Ammon's horn (tissue), 1 donor: ENCODE results near the gene UTRN.

Experiments used
- DNase-seq: peaks from one replicate; pipeline ENCODE4 v3.0.0-alpha.2; 2016; ENCODE audit warnings: low spot score

Gene UTRN

GRCh38 chr6:144284783-144285547 lies at the start of gene UTRN:
TSS of gene UTRN (plus strand) at chr6:144285335. CDS start at chr6:144291829, 6,494 bp downstream.
- DNase-seq: peak; percentile 73

- no peak for DNase-seq
These were observed 40.4 kb upstream of the UTRN start for GRCh38 chr6:144244688-144245087.

DNA sequence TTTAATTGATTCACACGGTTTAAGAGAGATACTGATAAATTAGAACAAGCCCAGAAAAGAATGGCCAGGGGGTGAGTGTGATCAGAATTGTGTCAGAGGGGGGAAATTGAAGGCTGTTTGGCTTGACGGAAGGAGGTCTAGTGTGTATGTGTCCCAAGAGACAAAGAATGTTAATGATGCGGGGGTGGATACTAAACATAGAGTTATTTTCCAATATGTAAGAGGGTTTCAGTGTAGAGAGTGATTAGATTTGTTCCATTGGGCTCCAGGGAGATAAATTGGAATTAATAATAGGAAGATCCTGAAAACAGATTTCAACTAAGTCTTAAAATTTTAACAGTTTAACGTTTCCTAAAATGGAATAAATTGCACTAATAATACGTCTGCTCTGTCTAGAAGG lies 38.1 kb upstream of the UTRN start:
- DNase-seq: no peak

DNA sequence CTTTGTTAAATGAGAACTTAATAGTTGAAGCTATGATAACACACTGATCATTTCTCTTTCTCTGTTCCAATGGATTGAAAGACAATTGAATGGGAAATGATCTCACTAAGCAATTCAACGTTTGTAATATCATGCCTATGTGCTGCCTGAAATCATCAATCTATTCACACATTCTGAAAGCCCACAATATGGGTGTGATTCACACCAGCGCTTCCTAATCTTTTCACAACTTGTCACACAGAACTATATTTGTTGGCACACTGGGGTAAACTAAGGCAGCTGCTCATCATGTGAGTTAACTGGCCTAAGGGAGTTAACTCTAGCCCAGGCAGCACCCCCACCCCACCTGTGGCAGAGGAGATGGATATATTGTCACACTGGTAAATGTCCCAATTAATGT lies 37.1 kb upstream of the UTRN start:
- DNase-seq: no peak

- no peak for DNase-seq
These were observed 36.4 kb upstream of the UTRN start for GRCh38 chr6:144248476-144249301.

- no peak for DNase-seq
These were observed 34.9 kb upstream of the UTRN start for GRCh38 chr6:144250276-144250675.

GRCh38 chr6:144252259-144252658 lies 32.9 kb upstream of the UTRN start:
- no peak for DNase-seq

GRCh38 chr6:144259986-144260385 lies 25.1 kb upstream of the UTRN start:
- DNase-seq: no peak

GRCh38 chr6:144262470-144263369 lies 22.4 kb upstream of the UTRN start:
- DNase-seq: no peak

GRCh38 chr6:144263786-144264185 lies 21.3 kb upstream of the UTRN start:
- no peak for DNase-seq

DNA sequence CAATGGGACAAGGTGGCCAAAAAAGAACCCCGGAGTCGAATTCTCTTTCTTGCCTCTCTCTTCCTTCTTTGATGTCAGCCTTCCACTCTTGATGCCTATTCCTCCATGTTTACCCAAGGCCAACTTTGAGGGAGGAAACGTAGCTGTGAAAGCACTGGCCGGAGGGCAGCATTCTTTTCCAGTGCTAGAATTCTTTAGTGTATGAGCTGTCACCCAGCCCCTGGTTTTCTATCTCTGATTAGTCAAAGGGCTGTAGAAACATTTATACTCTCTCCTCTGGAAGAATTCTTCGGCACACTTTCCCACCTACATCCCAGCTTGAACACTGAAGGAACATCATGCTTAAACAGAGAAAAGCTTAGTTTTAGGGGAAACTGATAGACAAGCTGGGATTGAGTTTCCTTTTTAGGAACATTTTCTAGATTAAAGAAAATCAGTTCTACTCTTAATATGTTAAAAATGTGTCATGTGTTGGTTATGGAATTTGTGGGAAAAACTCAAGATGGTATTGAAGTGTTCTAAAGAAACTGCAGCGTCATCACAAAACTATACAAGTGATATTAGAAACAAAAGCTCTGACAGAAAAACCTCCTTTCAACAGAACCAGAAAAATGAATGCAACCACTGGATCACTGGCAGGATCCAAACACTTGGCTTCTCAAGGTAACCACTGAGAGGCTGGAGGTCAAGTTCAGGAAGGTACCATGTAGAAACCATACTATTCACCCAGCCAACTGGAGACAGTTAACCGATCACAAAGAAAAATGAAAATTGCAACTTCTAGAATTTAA lies 20.7 kb upstream of the UTRN start:
- DNase-seq: no peak

DNA sequence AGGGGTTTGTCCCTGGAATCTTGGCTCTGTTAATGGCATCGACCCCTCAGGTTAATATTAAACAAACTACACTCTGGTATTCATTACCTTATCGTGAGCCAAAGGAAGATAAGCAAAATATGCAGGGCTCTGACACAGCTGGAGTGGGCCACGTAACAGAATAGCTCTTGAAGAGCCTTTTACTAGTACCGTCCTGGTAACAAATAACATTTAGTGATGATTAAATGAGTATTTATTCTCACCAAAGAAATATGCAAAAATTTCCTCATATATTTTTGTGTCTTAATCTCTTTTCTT lies 20.1 kb upstream of the UTRN start:
- DNase-seq: no peak

DNA sequence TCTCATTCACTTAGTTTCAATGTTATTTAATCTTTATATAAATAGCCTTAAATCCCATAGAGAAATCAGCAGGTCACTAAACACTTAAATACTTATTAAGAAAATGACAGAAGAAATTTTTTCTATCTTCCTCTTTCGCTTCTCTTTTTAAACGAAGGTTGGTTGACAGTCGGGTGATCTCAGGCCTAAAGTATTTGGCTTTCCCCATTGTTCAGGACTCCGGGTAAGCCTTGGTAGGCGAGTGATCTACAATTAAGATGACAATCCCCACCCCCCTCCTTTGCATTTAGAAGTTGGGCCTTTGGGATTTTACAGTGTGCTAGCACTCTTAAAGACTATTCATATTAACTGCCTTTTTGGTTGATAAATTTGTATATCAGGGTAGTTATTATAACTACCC lies 19.7 kb upstream of the UTRN start:
- no peak for DNase-seq

DNA sequence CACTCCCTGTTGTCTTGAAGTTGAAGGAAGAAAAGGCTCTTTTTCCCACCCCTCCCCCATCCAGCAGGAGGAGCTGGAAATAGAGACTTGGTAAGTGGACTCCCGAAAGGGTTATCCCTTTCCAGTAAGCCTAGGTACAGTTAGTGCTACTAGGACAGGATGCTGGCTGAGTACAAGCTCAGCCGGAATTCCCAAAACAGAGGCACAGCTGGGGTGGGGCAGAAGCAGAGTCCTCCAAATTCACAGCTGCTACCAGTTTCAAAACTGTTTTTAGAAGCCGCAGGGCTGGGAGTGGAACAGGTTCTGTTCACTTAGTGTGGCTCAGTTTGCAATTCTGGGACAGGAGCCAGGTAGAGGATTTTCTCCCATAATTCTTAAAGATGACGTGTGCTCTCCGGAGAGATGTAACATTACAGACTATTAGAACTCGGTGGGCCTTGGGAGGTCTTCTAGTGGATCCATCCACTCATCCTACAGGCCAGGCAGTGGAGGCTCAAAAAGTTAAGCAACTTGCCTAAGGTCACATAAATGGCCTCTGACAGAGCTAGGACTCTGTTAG lies 19.0 kb upstream of the UTRN start:
- no peak for DNase-seq

DNA sequence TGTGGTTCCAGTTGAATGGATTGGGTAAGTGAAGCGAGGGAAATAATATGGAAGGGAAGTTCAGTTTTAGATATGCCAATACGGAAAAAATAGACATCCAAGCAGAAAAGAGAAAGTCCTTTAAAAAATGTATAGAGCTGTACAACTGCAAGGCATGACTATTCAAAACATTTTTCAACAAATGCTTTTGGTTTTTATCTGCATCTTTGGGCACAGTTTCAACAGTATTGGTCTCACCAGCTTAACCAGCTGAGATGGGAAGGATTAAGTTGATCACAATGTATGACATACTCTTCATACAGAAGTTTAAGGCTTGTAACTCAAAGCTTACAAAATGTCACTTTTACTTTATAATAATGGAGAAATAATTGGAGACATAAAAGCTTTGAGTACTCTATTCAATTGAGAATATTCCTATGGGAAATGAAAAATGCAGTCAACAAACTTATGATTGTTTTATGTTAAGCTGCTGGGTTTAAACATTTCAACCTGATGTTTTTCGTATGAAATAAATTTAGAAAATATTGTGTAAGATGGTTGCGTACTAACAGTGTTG lies 16.3 kb upstream of the UTRN start:
- DNase-seq: no peak

DNA sequence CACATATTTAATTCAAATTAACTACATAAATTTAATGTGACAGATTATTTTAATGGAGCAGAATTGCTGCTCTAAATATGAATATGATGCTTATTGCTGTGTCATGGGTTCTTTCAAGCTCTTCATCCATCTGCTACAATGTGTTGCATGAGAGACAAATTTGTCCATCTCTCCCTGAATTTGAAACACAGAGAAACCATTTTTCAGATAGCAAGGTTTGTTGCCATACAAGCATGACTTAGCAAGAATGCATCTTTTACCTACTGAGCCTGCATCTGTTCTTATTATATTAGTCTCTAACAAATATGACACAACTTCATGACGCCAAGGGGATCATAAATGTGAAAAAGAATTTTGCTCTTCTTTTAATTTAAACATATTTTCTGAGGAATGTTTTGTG lies 8.0 kb upstream of the UTRN start:
- DNase-seq: no peak

GRCh38 chr6:144277605-144278227 lies 7.4 kb upstream of the UTRN start:
- no peak for DNase-seq

- no peak for DNase-seq
These were observed 6.3 kb upstream of the UTRN start for GRCh38 chr6:144278659-144279314.

GRCh38 chr6:144279484-144280150 lies 5.5 kb upstream of the UTRN start:
- DNase-seq: no peak
